Endometrium (tissue), 2 donors: ENCODE measurements around the gene KLRF2.

Experiments used
- FAIRE-seq: peaks from 2 replicates; lab custom pipeline; 2012; peaks lifted over from hg19 to GRCh38; lab: Jason Lieb, UNC
- donor health status: control.
- donor health status: control.

KLRF2 gene

GRCh38 chr12:9936591-9936990, 55.3 kb downstream of the KLRF2 start:
- FAIRE-seq, result no peak

GRCh38 chr12:9940375-9940774, 59.1 kb downstream of the KLRF2 start:
- no peak for FAIRE-seq

GRCh38 chr12:9941838-9942237, 60.5 kb downstream of the KLRF2 start:
- no peak for FAIRE-seq

GRCh38 chr12:9943240-9943639, 62.0 kb downstream of the KLRF2 start:
- no peak for FAIRE-seq

GRCh38 chr12:9944391-9944790, 63.1 kb downstream of the KLRF2 start:
- FAIRE-seq, result no peak
